ENCODE measurements around the gene OR56A4. TPM values are rescaled to one million over a fixed set of nuclear protein-coding genes. Genes with fewer than 3 reads are reported as not detected.

OR56A4 gene
- total and polyA plus RNA-seq, 2 donors (not counting 3 experiments of a cell fraction or from before 2014, with no cell fraction given): not detected

DNA sequence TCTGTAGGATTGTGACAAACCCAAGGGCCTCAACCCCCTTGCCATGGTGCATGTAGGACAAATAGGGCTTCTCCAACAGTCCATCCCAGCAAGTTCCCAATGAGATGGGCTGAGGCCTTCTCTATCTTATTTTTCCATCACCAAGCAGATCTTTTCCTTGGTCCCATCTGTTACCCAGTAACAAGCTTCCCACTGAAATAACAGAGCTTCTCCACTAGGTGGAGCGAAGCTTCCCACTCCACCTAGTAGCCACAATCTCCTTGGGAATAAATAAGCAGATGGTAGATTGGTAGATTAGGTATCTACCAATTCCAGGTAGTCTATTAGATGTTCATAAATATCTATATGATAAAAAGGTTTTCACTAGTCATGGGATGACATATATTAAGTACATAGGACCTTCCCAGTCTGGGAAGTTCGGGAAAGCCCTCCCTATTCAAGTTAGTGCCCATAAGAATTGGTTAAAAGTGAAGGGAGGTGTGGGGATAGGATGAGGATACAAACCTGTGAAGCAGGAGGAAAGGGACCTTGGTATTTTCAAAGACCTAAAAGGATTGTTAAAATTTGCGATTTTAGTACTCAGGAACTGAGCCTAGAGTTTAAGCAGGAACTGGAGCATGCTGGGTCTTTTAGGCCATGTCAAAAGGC, 14.0 kb downstream of the OR56A4 start:
- H3K27ac ChIP-seq (ENCODE audit: insufficient read depth, low read depth, low read length): no peak overlapping the region
- no peak overlapping the region for H3K4me2 ChIP-seq (ENCODE audit: insufficient read depth, low read length)
- DNase-seq (ENCODE audit: low read depth, low spot score) (peak; percentile 38), FAIRE-seq (no peak)
- no peaks in the 10 kb centered on the region for H3K36me3 ChIP-seq (ENCODE audit: control insufficient read depth in 2 of 2, extremely low read depth in 1 of 2, insufficient read depth in 2 of 2, low read length in 2 of 2)
- no peaks in the 10 kb centered on the region for H4K20me1 ChIP-seq (replicated peaks; ENCODE audit: control insufficient read depth, extremely low read depth, insufficient read depth, low read length)
- no peaks in the 10 kb centered on the region for H3K4me1 ChIP-seq (ENCODE audit: control insufficient read depth, extremely low read depth, insufficient read depth, low read length)
- no peaks in the 10 kb centered on the region for H3K27me3 ChIP-seq (ENCODE audit: control insufficient read depth in 2 of 2, insufficient read depth in 2 of 2, low read length in 2 of 2)
- H3K9me1 ChIP-seq (replicated peaks; ENCODE audit: control insufficient read depth, extremely low read depth, insufficient read depth, low read length): no peaks in the 10 kb centered on the region
- dilution Hi-C loops (cut with MboI; ENCODE audit: extremely low pct_ligation_motif_present, low sequenced_read_pairs) (no loop called here), intact Hi-C loops (cut with micrococcal nuclease) (no loop called here)
- no peak overlapping the region for H3K9ac ChIP-seq (replicated peaks; ENCODE audit: extremely low read depth, insufficient read depth, low read length)
- H3K79me2 ChIP-seq (ENCODE audit: control insufficient read depth, insufficient read depth, low read length): no peaks in the 10 kb centered on the region
- H3K4me3 ChIP-seq (replicated peaks in 1 of 3; ENCODE audit: insufficient read depth in 1 of 3, low read depth in 1 of 3, low read length in 3 of 3): no peak overlapping the region
- POLR2A ChIA-PET: no interaction called here
- no peaks in the 10 kb centered on the region for H3K9me3 ChIP-seq (replicated peaks; ENCODE audit: control insufficient read depth, insufficient read depth, low read length)
- no peak for TF ChIP-seq POLR2A (IDR thresholded peaks at IDR 0.05; ENCODE audit: low read depth, low read length)
- TF ChIP-seq, protein P1, sequence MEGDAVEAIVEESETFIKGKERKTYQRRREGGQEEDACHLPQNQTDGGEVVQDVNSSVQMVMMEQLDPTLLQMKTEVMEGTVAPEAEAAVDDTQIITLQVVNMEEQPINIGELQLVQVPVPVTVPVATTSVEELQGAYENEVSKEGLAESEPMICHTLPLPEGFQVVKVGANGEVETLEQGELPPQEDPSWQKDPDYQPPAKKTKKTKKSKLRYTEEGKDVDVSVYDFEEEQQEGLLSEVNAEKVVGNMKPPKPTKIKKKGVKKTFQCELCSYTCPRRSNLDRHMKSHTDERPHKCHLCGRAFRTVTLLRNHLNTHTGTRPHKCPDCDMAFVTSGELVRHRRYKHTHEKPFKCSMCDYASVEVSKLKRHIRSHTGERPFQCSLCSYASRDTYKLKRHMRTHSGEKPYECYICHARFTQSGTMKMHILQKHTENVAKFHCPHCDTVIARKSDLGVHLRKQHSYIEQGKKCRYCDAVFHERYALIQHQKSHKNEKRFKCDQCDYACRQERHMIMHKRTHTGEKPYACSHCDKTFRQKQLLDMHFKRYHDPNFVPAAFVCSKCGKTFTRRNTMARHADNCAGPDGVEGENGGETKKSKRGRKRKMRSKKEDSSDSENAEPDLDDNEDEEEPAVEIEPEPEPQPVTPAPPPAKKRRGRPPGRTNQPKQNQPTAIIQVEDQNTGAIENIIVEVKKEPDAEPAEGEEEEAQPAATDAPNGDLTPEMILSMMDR (IDR thresholded peaks at IDR 0.05; ENCODE audit: extremely low read depth in 1 of 2, insufficient read depth in 1 of 2, low read depth in 1 of 2, low read length in 2 of 2): peak; percentile 49 to 50
- BruUV-seq (replicated peaks): no TSS peak
- CTCF ChIA-PET: interaction anchor here (0.6 to 2.6 kb wide), 24 partner anchors 8 to 386 kb away, joined by 3 to 90 read pairs (median 4); no protein-coding TSS in a partner anchor
- H2AFZ ChIP-seq (ENCODE audit: low read depth, low read length): no peak overlapping the region

DNA sequence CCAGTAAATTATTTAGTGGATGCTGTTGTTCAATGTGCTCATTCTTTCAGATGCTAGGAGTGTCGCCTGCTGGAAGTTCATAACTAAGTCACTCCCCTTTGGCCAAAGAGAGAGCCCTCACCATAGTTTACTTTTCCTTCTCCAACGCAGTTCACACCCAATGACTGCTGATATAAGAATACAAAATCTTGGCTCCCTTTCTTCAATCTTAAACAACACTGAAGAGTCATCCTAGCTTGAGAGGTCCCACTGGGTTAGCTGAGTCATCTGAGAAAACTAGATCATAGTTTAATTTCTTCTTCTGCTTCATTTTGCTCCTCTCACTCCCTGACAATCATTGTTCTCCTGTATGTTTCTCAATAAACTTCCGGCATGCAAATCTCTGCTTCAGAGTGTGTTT, 14.6 kb downstream of the OR56A4 start:
- CTCF ChIA-PET: interaction anchor here (0.7 to 2.6 kb wide), 22 partner anchors 8 to 387 kb away, joined by 3 to 90 read pairs (median 4); no protein-coding TSS in a partner anchor
- intact Hi-C loops (cut with micrococcal nuclease) (no loop called here), dilution Hi-C loops (cut with MboI; ENCODE audit: extremely low pct_ligation_motif_present, low sequenced_read_pairs) (no loop called here)
- no peaks in the 10 kb centered on the region for H4K20me1 ChIP-seq (replicated peaks; ENCODE audit: control insufficient read depth, extremely low read depth, insufficient read depth, low read length)
- TF ChIP-seq POLR2AphosphoS5 (IDR thresholded peaks at IDR 0.05; ENCODE audit: insufficient read depth, low read depth, low read length) (no peak), JUN (IDR thresholded peaks at IDR 0.05; ENCODE audit: borderline replicate concordance, insufficient read depth, insufficient read length, low read depth) (no peak), MYC (IDR thresholded peaks at IDR 0.05; ENCODE audit: low read depth, low read length) (no peak), FOS (IDR thresholded peaks at IDR 0.05; ENCODE audit: borderline replicate concordance, insufficient read depth, low read length) (no peak), GATA2 (IDR thresholded peaks at IDR 0.05; ENCODE audit: insufficient read depth, insufficient read length, low read depth, low read length) (no peak), POLR2A (IDR thresholded peaks at IDR 0.05; ENCODE audit: low read depth, low read length) (no peak), EZH2 (IDR thresholded peaks at IDR 0.05; ENCODE audit: borderline replicate concordance, low read depth, low read length, severe bottlenecking) (no peak)
- TF ChIP-seq, protein P2, sequence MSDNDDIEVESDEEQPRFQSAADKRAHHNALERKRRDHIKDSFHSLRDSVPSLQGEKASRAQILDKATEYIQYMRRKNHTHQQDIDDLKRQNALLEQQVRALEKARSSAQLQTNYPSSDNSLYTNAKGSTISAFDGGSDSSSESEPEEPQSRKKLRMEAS (IDR thresholded peaks at IDR 0.05; ENCODE audit: insufficient read depth, insufficient read length): no peak
- TF ChIP-seq, protein P1 (IDR thresholded peaks at IDR 0.05; ENCODE audit: extremely low read depth in 1 of 2, insufficient read depth in 1 of 2, low read depth in 1 of 2, low read length in 2 of 2): no peak
- no peak overlapping the region for H3K4me2 ChIP-seq (ENCODE audit: insufficient read depth, low read length)
- H3K9ac ChIP-seq (replicated peaks; ENCODE audit: extremely low read depth, insufficient read depth, low read length): no peak overlapping the region
- no peak overlapping the region for H2AFZ ChIP-seq (ENCODE audit: low read depth, low read length)
- no peaks in the 10 kb centered on the region for H3K36me3 ChIP-seq (ENCODE audit: control insufficient read depth in 2 of 2, extremely low read depth in 1 of 2, insufficient read depth in 2 of 2, low read length in 2 of 2)
- H3K9me1 ChIP-seq (replicated peaks; ENCODE audit: control insufficient read depth, extremely low read depth, insufficient read depth, low read length): no peaks in the 10 kb centered on the region
- H3K27ac ChIP-seq (ENCODE audit: insufficient read depth, low read depth, low read length): no peak overlapping the region
- H3K4me3 ChIP-seq (replicated peaks in 1 of 3; ENCODE audit: insufficient read depth in 1 of 3, low read depth in 1 of 3, low read length in 3 of 3): no peak overlapping the region
- no peaks in the 10 kb centered on the region for H3K79me2 ChIP-seq (ENCODE audit: control insufficient read depth, insufficient read depth, low read length)
- no peak for FAIRE-seq
- DNase-seq (ENCODE audit: low read depth, low spot score): no peak
- no peaks in the 10 kb centered on the region for H3K27me3 ChIP-seq (ENCODE audit: control insufficient read depth in 2 of 2, insufficient read depth in 2 of 2, low read length in 2 of 2)
- POLR2A ChIA-PET: no interaction called here
- no peaks in the 10 kb centered on the region for H3K4me1 ChIP-seq (ENCODE audit: control insufficient read depth, extremely low read depth, insufficient read depth, low read length)
- no peaks in the 10 kb centered on the region for H3K9me3 ChIP-seq (replicated peaks; ENCODE audit: control insufficient read depth, insufficient read depth, low read length)
- BruUV-seq (replicated peaks): no TSS peak

All from endothelial cell of umbilical vein (primary cell).